ENCODE measurements around the gene POC1A.

DNA sequence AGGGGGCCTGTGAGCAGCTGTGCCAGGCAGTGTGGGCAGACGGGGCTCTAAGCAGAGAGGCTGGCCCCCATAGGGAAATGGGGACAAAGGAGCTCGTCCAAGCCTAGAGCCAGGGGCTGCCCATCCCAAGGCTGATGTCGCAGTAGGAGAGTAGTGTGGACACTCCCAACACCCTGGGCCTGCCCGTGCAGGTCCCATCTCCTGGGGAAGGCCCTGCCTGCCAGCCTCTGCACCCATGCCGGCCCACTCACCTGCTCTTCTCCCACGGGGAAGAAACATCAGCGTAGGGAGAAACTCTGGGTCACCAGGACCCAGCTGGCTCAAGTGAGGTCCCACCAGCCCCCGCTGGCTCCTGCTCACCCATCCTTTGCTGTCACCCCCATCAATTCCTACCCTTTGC is 87.2 kb downstream of the POC1A start:
- TF ChIP-seq POLR2A (IDR thresholded peaks at IDR 0.05), result no peak
- TF ChIP-seq, protein P1, sequence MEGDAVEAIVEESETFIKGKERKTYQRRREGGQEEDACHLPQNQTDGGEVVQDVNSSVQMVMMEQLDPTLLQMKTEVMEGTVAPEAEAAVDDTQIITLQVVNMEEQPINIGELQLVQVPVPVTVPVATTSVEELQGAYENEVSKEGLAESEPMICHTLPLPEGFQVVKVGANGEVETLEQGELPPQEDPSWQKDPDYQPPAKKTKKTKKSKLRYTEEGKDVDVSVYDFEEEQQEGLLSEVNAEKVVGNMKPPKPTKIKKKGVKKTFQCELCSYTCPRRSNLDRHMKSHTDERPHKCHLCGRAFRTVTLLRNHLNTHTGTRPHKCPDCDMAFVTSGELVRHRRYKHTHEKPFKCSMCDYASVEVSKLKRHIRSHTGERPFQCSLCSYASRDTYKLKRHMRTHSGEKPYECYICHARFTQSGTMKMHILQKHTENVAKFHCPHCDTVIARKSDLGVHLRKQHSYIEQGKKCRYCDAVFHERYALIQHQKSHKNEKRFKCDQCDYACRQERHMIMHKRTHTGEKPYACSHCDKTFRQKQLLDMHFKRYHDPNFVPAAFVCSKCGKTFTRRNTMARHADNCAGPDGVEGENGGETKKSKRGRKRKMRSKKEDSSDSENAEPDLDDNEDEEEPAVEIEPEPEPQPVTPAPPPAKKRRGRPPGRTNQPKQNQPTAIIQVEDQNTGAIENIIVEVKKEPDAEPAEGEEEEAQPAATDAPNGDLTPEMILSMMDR (IDR thresholded peaks at IDR 0.05), result no peak

Data from testis (tissue), 2 donors.